ENCODE measurements around the gene CDH13.

The CDH13 gene

GRCh38 chr16:83717814-83718213, 1091.0 kb downstream of the CDH13 start:
- DNase-seq (ENCODE audit: low read depth in 3 of 3): no peak

DNA sequence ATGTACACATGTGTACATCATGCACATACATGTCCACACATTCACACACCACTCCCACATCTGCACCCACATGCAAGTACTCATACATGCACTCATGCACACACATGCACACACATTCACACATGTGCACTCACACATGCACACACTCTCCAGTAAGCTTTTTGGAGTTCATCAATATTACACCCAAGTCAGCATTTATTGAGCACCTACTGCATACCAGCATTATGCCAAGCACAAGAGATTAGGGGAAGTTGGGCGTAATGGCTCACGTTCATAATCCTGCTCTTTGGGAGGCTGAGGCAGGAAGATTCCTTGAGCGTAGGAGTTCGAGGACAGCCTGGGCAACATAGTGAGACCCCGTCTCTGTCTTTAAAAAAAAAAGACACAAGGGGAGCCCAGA, 1093.4 kb downstream of the CDH13 start:
- DNase-seq (ENCODE audit: low read depth in 3 of 3): no peak

DNA sequence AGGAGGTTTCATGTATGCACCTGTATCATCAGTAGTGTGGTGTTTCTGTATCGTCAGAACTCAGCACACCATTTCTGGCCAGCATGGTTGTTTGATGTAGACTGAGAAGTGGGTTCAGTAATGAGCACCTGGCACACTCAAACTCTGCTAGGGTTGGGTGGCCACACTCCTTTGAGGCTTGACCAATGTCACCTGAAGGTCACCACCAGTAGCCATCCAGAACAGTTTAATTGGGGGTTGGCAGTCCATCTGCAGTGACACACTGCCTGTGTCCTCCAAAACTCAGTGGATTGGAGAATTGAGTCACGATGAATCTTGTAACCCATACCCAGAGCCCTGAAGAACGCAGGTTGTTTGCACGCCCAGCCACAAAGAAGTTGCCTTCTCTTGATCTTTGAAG, 1094.2 kb downstream of the CDH13 start:
- no peak for DNase-seq (ENCODE audit: low read depth in 3 of 3)

GRCh38 chr16:83721676-83722075, 1094.9 kb downstream of the CDH13 start:
- DNase-seq (ENCODE audit: low read depth in 3 of 3): no peak

GRCh38 chr16:83722456-83723183, 1095.9 kb downstream of the CDH13 start:
- no peak for DNase-seq (ENCODE audit: low read depth in 3 of 3)

DNA sequence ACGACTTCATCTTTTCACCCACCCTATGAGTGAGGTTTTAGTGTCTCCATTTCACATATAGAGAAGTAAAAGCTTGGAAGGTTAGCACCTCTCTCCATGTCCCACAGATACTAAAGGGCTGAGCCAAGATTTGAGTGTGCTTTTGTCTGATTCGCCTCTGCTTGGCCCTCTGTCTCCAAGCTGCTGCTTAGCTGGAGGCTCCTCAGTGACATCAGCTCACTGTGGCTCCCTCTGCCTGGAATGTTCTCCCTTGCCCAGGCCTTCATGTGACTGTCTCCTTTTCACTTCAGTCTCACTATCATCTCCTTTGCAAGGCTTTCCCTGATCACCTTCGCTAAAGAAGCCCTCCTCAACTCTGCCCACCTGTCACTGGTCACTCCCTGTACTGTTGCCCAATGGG, 1096.5 kb downstream of the CDH13 start:
- no peak for DNase-seq (ENCODE audit: low read depth in 3 of 3)

GRCh38 chr16:83723901-83724300, 1097.1 kb downstream of the CDH13 start:
- no peak for DNase-seq (ENCODE audit: low read depth in 3 of 3)

DNA sequence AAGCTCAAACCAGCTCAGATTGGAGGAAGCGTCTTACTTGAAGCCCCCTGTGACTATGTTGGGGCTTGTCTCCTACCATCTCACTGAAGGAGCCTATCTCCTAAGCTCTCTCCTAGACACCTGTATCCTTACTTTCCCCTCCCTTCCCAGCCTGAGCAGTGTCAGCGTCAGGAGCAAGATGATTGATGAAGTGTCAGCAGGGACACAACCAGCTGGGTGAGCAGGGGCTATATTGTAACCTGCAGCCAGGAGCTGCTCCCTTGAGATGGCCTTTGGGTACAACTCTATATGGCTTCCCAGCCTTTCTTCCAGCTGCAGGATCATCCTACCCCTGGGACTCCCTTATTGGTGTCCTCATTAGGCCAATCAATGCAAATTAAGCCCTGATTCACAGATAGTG, 1097.8 kb downstream of the CDH13 start:
- DNase-seq (ENCODE audit: low read depth in 3 of 3): no peak

GRCh38 chr16:83725313-83725712, 1098.5 kb downstream of the CDH13 start:
- no peak for DNase-seq (ENCODE audit: low read depth in 3 of 3)

DNA sequence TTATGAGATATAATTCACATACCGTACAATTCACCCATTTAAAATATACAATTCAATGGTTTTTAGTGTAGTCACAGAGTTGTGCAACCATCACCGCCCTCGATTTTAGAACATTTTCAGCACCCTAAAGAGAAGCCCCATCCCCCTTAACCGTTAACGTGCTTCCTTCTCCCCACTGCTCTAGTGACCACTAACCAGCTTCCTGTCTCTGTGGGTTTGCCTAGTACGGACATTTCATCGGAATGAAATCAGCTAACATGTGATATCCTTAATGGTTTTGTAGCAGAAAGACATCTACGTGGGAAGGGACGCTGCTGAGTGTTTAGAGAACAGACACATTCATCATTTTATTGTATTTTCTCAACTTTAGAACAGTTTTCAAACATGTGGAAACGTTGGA, 1100.2 kb downstream of the CDH13 start:
- DNase-seq (ENCODE audit: low read depth in 3 of 3): no peak

- no peak for DNase-seq (ENCODE audit: low read depth in 3 of 3)
These were observed 1101.1 kb downstream of the CDH13 start for GRCh38 chr16:83727751-83728352.

- DNase-seq (ENCODE audit: low read depth in 3 of 3): no peak
These were observed 1101.7 kb downstream of the CDH13 start for GRCh38 chr16:83728492-83728891.

DNA sequence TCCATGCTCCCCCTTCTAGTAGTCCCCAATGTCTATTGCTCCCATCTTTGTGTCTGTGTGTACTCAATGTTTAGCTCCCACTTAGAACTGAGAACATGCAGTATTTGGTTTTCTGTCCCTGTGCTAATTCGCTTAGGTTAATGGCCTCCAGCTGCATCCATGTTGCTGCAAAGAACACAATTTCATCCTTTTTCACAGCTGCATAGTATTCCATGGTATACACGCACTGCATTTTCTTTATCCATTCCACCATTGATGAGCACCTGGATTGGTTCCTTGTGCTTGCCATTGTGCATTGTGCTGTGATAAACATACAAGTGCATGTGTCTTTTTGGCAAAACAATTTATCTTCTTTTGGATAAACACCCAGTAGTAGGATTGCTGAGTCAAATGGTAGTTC, 1104.0 kb downstream of the CDH13 start:
- DNase-seq (ENCODE audit: low read depth in 3 of 3): no peak

DNA sequence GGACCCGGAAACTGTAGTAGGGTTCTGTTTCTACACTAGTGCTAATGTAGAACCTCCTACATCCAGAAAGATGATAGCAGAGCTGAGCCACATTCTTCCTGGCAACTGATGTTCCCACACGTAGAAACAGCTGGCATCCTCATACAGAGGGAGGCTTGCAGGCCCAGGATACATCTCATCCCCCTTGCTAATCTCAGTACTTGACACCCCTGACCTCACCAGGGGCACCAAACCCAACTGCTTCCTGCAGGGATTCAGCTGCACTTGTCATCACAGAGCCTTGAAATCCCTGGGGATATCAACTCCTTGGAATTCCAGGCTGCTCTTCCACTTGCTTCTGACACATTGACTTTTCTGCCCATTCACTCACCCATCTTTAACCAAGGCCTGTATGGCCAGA, 1105.8 kb downstream of the CDH13 start:
- no peak for DNase-seq (ENCODE audit: low read depth in 3 of 3)

GRCh38 chr16:83733301-83733700, 1106.5 kb downstream of the CDH13 start:
- no peak for DNase-seq (ENCODE audit: low read depth in 3 of 3)

DNA sequence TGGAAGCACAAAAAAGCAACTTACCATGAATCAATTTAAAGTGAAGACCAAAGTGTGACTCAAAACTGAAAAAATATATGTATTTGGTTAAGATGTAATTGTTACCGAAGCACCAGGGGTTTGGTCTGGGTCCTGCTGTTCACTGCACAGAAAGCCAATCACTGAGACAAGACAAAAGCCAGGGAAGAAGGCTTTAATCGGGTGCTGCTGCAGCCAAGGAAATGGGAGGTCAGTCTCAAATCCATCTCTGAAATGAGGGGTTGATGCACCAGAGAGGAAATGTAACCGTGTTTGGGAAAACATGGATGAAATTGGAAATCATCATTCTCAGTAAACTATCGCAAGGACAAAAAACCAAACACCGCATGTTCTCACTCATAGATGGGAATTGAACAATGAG, 1107.4 kb downstream of the CDH13 start:
- no peak for DNase-seq (ENCODE audit: low read depth in 3 of 3)

DNA sequence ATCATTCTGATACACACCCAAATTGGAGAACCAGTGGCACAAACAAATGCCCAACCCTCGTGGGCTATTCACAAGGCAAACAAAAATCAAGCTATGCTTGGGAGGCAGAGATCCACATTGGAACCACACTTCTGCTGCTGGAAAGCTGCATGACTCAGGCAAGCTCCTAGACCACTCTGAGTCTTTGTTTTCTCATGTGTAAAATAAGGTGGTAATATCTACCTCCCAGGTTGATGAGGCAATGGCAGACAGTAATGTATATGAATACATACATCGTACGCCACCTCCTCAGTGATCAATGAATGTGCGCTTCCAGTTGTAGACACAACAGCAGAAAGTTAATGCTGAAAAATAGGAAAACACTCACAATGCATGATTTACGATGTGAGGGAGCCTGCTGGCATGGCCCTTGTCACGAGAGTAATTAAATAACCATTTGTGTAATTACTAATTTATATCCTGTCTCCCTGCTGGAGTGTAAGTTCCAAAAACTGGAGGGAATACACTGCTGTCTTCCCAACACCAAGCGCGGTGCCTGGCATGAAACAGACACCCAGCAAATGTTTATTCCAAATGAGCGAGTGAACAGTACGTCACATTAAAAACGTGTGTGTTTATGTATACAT, 1111.1 kb downstream of the CDH13 start:
- no peak for DNase-seq (ENCODE audit: low read depth in 3 of 3)

GRCh38 chr16:83738923-83739503, 1112.2 kb downstream of the CDH13 start:
- no peak for DNase-seq (ENCODE audit: low read depth in 3 of 3)

DNA sequence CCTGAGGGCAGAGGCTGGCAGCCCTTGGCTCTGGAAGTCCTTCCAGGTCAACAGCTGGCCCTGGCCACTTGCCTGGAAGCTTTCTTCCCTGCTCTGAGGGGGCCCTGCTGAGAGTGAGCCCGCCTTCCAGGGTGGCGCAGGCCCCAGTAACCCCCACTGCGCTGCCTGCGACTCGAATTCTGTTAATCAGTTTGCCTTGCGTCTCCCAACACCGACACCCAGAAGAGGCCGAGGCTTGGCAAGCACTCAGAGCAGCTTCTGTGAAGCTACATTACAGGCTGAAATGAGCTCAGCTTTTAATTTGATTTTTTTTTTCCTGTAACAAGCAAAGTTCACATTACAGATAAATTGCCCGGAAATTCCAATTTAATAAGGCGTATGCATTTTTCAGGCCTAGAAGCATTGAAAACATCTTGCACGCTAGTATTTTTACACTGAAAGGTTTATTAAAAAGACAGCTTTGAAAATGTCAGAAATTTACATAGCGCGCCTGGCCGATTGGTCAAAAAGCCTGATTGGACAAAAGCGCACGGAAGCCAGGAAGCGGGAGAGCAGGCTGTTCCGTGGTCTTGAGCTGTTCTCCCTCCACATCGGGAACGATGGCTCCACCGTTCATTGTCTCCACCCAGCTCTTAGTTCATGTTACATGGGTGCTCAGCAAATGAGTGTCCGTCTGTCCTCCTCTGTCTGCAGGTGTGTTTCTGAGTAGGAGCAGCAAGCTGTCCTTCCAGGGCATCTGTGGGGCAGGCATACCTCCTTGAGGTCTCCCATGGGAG, 1115.5 kb downstream of the CDH13 start:
- no peak for DNase-seq (ENCODE audit: low read depth in 3 of 3)

GRCh38 chr16:83743241-83743640, 1116.5 kb downstream of the CDH13 start:
- no peak for DNase-seq (ENCODE audit: low read depth in 3 of 3)

DNA sequence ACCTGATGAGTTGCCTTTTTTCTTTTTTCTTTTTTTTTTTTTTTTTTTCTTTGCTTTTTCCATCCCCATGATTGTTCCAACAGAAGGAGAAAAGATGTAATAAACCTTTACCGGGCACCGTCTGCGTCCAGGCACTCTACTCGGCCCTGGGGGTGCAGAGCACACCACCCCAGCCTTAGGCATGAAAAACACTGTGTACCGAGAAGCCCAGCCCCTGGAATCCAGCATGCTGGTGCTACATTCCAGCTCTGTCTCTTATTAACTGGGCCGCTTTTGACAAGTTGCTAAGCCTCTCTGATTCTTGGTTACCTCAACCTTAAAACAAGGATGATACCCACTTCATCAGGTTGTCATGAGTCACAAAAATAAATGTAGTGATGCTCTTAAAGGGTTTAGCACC, 1117.0 kb downstream of the CDH13 start:
- DNase-seq (ENCODE audit: low read depth in 3 of 3): no peak

GRCh38 chr16:83744441-83744981, 1117.7 kb downstream of the CDH13 start:
- no peak for DNase-seq (ENCODE audit: low read depth in 3 of 3)
